Measurements from ENCODE around the gene PPFIA1.
"Not testable (repeated sequence)": the region's sequence is repeated elsewhere in the genome, so short reads cannot be mapped to it uniquely, and the experiment has no call there.

PPFIA1 gene

GRCh38 chr11:70295166-70295565 lies 24.7 kb downstream of the PPFIA1 start:
- DNase-seq; H3K27ac Mint-ChIP-seq; H3K27me3 Mint-ChIP-seq; H3K4me3 Mint-ChIP-seq; H3K9me3 Mint-ChIP-seq; ATAC-seq (replicated peaks): not testable (repeated sequence)
- H3K36me3 Mint-ChIP-seq (ENCODE audit: insufficient read depth) = peaks cover 26% of the 10 kb centered on the region
- peaks cover 20 to 23% of the 10 kb centered on the region in 2 donors for H3K4me1 Mint-ChIP-seq (ENCODE audit: low read depth in 2 of 2)

- Mint-ChIP-seq H3K4me1 (ENCODE audit: low read depth in 2 of 2) (peaks cover 21 to 29% of the 10 kb centered on the region in 2 donors), H3K9me3 (no peaks in the 10 kb centered on the region), H3K27ac (peak overlapping the region in 1 of 2 donors; percentile 16), H3K4me3 (no peak overlapping the region), H3K27me3 (no peaks in the 10 kb centered on the region), H3K36me3 (ENCODE audit: insufficient read depth) (peaks cover 24% of the 10 kb centered on the region)
- ATAC-seq (replicated peaks) (no peak), DNase-seq (no peak)
These were observed 26.2 kb downstream of the PPFIA1 start for GRCh38 chr11:70296681-70297080.

GRCh38 chr11:70297341-70297740 lies 26.9 kb downstream of the PPFIA1 start:
- Mint-ChIP-seq H3K36me3 (ENCODE audit: insufficient read depth) (peaks cover 30% of the 10 kb centered on the region), H3K9me3 (no peaks in the 10 kb centered on the region)
- no peak for ATAC-seq (replicated peaks)

GRCh38 chr11:70298243-70298915 lies 27.9 kb downstream of the PPFIA1 start:
- Mint-ChIP-seq H3K27me3 (no peaks in the 10 kb centered on the region), H3K9me3 (no peaks in the 10 kb centered on the region), H3K36me3 (ENCODE audit: insufficient read depth) (peaks cover 30% of the 10 kb centered on the region), H3K4me3 (no peak overlapping the region), H3K27ac (peak overlapping the region in 1 of 2 donors; percentile 16), H3K4me1 (ENCODE audit: low read depth in 2 of 2) (peaks cover 22 to 31% of the 10 kb centered on the region in 2 donors)
- no peak for DNase-seq
- no peak for ATAC-seq (replicated peaks)

More at GRCh38 chr11:70297341-70297740, 26.9 kb downstream of the PPFIA1 start:
- no peak for DNase-seq
- no peaks in the 10 kb centered on the region for H3K27me3 Mint-ChIP-seq
- H3K4me1 Mint-ChIP-seq (ENCODE audit: low read depth in 2 of 2) = peaks cover 27 to 35% of the 10 kb centered on the region in 2 donors
- H3K4me3 Mint-ChIP-seq = no peak overlapping the region
- peak overlapping the region in 1 of 2 donors; percentile 16 for H3K27ac Mint-ChIP-seq

- Mint-ChIP-seq H3K27ac (peak overlapping the region in 1 of 2 donors; percentile 42), H3K27me3 (no peaks in the 10 kb centered on the region), H3K4me3 (no peak overlapping the region), H3K4me1 (ENCODE audit: low read depth in 2 of 2) (peaks cover 17 to 31% of the 10 kb centered on the region in 2 donors), H3K36me3 (ENCODE audit: insufficient read depth) (peaks cover 24% of the 10 kb centered on the region), H3K9me3 (no peaks in the 10 kb centered on the region)
- DNase-seq (no peak), ATAC-seq (replicated peaks) (no peak)
These were observed 29.1 kb downstream of the PPFIA1 start for GRCh38 chr11:70299636-70300035.

- Mint-ChIP-seq H3K9me3 (no peaks in the 10 kb centered on the region), H3K4me1 (ENCODE audit: low read depth in 2 of 2) (peaks cover 19 to 31% of the 10 kb centered on the region in 2 donors), H3K4me3 (no peak overlapping the region), H3K36me3 (ENCODE audit: insufficient read depth) (peaks cover 24% of the 10 kb centered on the region), H3K27me3 (no peaks in the 10 kb centered on the region), H3K27ac (no peak overlapping the region)
- no peak for ATAC-seq (replicated peaks)
- DNase-seq = no peak
These were observed 30.7 kb downstream of the PPFIA1 start for GRCh38 chr11:70301191-70301590.

- no peaks in the 10 kb centered on the region for H3K27me3 Mint-ChIP-seq
- peaks cover 19 to 29% of the 10 kb centered on the region in 2 donors for H3K4me1 Mint-ChIP-seq (ENCODE audit: low read depth in 2 of 2)
- H3K9me3 Mint-ChIP-seq = no peaks in the 10 kb centered on the region
- peak overlapping the region in 1 of 2 donors; percentile 41 for H3K27ac Mint-ChIP-seq
- ATAC-seq (replicated peaks) = no peak
- no peak overlapping the region for H3K4me3 Mint-ChIP-seq
- no peak for DNase-seq
- peaks cover 22% of the 10 kb centered on the region for H3K36me3 Mint-ChIP-seq (ENCODE audit: insufficient read depth)
These were observed 31.4 kb downstream of the PPFIA1 start for GRCh38 chr11:70301721-70302418.

- Mint-ChIP-seq H3K36me3 (ENCODE audit: insufficient read depth) (peaks cover 16% of the 10 kb centered on the region), H3K27ac (no peak overlapping the region), H3K27me3 (no peaks in the 10 kb centered on the region), H3K4me3 (no peak overlapping the region), H3K4me1 (ENCODE audit: low read depth in 2 of 2) (peaks cover 19 to 24% of the 10 kb centered on the region in 2 donors), H3K9me3 (no peaks in the 10 kb centered on the region)
- DNase-seq (no peak), ATAC-seq (replicated peaks) (no peak)
These were observed 31.9 kb downstream of the PPFIA1 start for GRCh38 chr11:70302419-70302752.

GRCh38 chr11:70303070-70303469 lies 32.6 kb downstream of the PPFIA1 start:
- Mint-ChIP-seq H3K4me3 (no peak overlapping the region), H3K36me3 (ENCODE audit: insufficient read depth) (peaks cover 15% of the 10 kb centered on the region), H3K9me3 (no peaks in the 10 kb centered on the region), H3K27me3 (no peaks in the 10 kb centered on the region), H3K4me1 (ENCODE audit: low read depth in 2 of 2) (peaks cover 19 to 22% of the 10 kb centered on the region in 2 donors), H3K27ac (no peak overlapping the region)
- ATAC-seq (replicated peaks) (no peak), DNase-seq (no peak)

- no peaks in the 10 kb centered on the region for H3K27me3 Mint-ChIP-seq
- H3K27ac Mint-ChIP-seq = peak overlapping the region in 1 of 2 donors; percentile 46
- DNase-seq (no peak), ATAC-seq (replicated peaks) (no peak)
- H3K4me1 Mint-ChIP-seq (ENCODE audit: low read depth in 2 of 2) = peaks cover 16 to 22% of the 10 kb centered on the region in 2 donors
- H3K9me3 Mint-ChIP-seq = no peaks in the 10 kb centered on the region
- H3K36me3 Mint-ChIP-seq (ENCODE audit: insufficient read depth) = peaks cover 15% of the 10 kb centered on the region
- H3K4me3 Mint-ChIP-seq = no peak overlapping the region
These were observed 33.7 kb downstream of the PPFIA1 start for GRCh38 chr11:70304208-70304603.

- H3K4me1 Mint-ChIP-seq (ENCODE audit: low read depth in 2 of 2) = peaks cover 10 to 26% of the 10 kb centered on the region in 2 donors
- peaks cover 10% of the 10 kb centered on the region for H3K36me3 Mint-ChIP-seq (ENCODE audit: insufficient read depth)
- no peak overlapping the region for H3K27ac Mint-ChIP-seq
- no peaks in the 10 kb centered on the region for H3K27me3 Mint-ChIP-seq
- ATAC-seq (replicated peaks) (no peak), DNase-seq (no peak)
- H3K4me3 Mint-ChIP-seq = no peak overlapping the region
- H3K9me3 Mint-ChIP-seq = no peaks in the 10 kb centered on the region
These were observed 35.0 kb downstream of the PPFIA1 start for GRCh38 chr11:70305501-70305900.

- Mint-ChIP-seq H3K4me1 (ENCODE audit: low read depth in 2 of 2) (peaks cover 15 to 26% of the 10 kb centered on the region in 2 donors), H3K36me3 (ENCODE audit: insufficient read depth) (peaks cover 12% of the 10 kb centered on the region), H3K27me3 (no peaks in the 10 kb centered on the region), H3K9me3 (no peaks in the 10 kb centered on the region), H3K27ac (no peak overlapping the region), H3K4me3 (no peak overlapping the region)
- DNase-seq (no peak), ATAC-seq (replicated peaks) (no peak)
These were observed 36.1 kb downstream of the PPFIA1 start for GRCh38 chr11:70306586-70307033.

GRCh38 chr11:70307176-70307575 lies 36.7 kb downstream of the PPFIA1 start:
- DNase-seq (no peak), ATAC-seq (replicated peaks) (no peak)
- peaks cover 9 to 21% of the 10 kb centered on the region in 2 donors for H3K4me1 Mint-ChIP-seq (ENCODE audit: low read depth in 2 of 2)
- no peaks in the 10 kb centered on the region for H3K9me3 Mint-ChIP-seq
- H3K27ac Mint-ChIP-seq = peak overlapping the region in 1 of 2 donors; percentile 5
- no peak overlapping the region for H3K4me3 Mint-ChIP-seq
- peaks cover 10% of the 10 kb centered on the region for H3K36me3 Mint-ChIP-seq (ENCODE audit: insufficient read depth)
- no peaks in the 10 kb centered on the region for H3K27me3 Mint-ChIP-seq

GRCh38 chr11:70311616-70312015 lies 41.1 kb downstream of the PPFIA1 start:
- Mint-ChIP-seq H3K4me3 (no peak overlapping the region), H3K27me3 (no peaks in the 10 kb centered on the region), H3K9me3 (no peaks in the 10 kb centered on the region), H3K4me1 (ENCODE audit: low read depth in 2 of 2) (peaks cover 25 to 29% of the 10 kb centered on the region in 2 donors), H3K27ac (no peak overlapping the region), H3K36me3 (ENCODE audit: insufficient read depth) (peaks cover 14% of the 10 kb centered on the region)
- no peak for ATAC-seq (replicated peaks)
- no peak for DNase-seq
